Smooth muscle cell (in vitro differentiated cells): Measurements from ENCODE around the gene FCGR3A. TPM values are rescaled to one million over a fixed set of nuclear protein-coding genes. Genes with fewer than 3 reads are reported as not detected.
"Not testable (repeated sequence)": the region's sequence is repeated elsewhere in the genome, so short reads cannot be mapped to it uniquely, and the experiment has no call there.

Experiments
- DNase-seq: peaks from one replicate; lab custom pipeline; 2025; ENCODE audit not compliant: unreplicated experiment; lab: John Stamatoyannopoulos, UW
- H2AFZ ChIP-seq: fragments of 200-600 bp; sonication (generic); 2 replicates; pipeline ENCODE4 v1.6.0; 2016; ENCODE audit warnings: antibody characterized with exemption, low read depth, mild to moderate bottlenecking
- H3F3A ChIP-seq: fragments of 200-600 bp; sonication (generic); 2 replicates; pipeline ENCODE4 v1.6.0; 2017; ENCODE audit warnings: antibody characterized with exemption, low read depth
- H3K27ac ChIP-seq: fragments of 200-600 bp; sonication (generic); 2 replicates; pipeline ENCODE4 v1.5.1; 2016; ENCODE audit warnings: low read depth, mild to moderate bottlenecking
- H3K27me3 ChIP-seq: fragments of 200-600 bp; sonication (generic); 2 replicates; pipeline ENCODE4 v1.6.1; 2016; ENCODE audit warnings: low read depth, mild to moderate bottlenecking
- H3K36me3 ChIP-seq: fragments of 200-600 bp; sonication (generic); 2 replicates; pipeline ENCODE4 v1.5.1; 2016; ENCODE audit warnings: low read depth
- H3K4me1 ChIP-seq: fragments of 200-600 bp; sonication (generic); 2 replicates; pipeline ENCODE4 v1.5.1; 2016; ENCODE audit warnings: low read depth
- H3K4me2 ChIP-seq: fragments of 200-600 bp; sonication (generic); 2 replicates; pipeline ENCODE4 v1.6.0; 2016; ENCODE audit warnings: mild to moderate bottlenecking
- H3K4me3 ChIP-seq: fragments of 200-600 bp; sonication (generic); 2 replicates; pipeline ENCODE4 v1.5.1; 2016; ENCODE audit warnings: mild to moderate bottlenecking
- H3K79me2 ChIP-seq: fragments of 200-600 bp; sonication (generic); 2 replicates; pipeline ENCODE4 v1.6.0; 2016; ENCODE audit warnings: low read depth, mild to moderate bottlenecking
- H3K9ac ChIP-seq: fragments of 200-600 bp; sonication (generic); 2 replicates; pipeline ENCODE4 v1.6.0; 2016; ENCODE audit warnings: low read depth
- H3K9me3 ChIP-seq: fragments of 200-600 bp; sonication (generic); replicated peaks from 2 replicates; pipeline ENCODE4 v1.5.1; 2016; ENCODE audit warnings: low read depth
- H4K20me1 ChIP-seq: fragments of 200-600 bp; sonication (generic); 2 replicates; pipeline ENCODE4 v1.6.0; 2016; ENCODE audit warnings: low read depth
- WGBS: methylation state at CpG from one replicate; pipeline ENCODE4 v1.1.7; 2016; ENCODE audit warnings: low lambda C conversion rate; 5-methylcytosine and 5-hydroxymethylcytosine counted together
- polyA plus RNA-seq: library from polyadenylated mRNA; unstranded; fragments of >200 nt; fragmentation: Nextera tagmentation; extraction: Ambion mirVana; gene quantifications from 2 replicates; pipeline ENCODE4 v1.2.1, GENCODE V29; 2016
- total RNA-seq: library from RNA; depleted of rRNA; stranded (reverse); fragments of >200 nt; gene quantifications from 2 replicates; pipeline ENCODE4 v1.2.3, GENCODE V29; 2014

FCGR3A gene
- total and polyA plus RNA-seq, 2 experiments from 2014 or later, result 0.09 TPM; not detected in 1

DNA sequence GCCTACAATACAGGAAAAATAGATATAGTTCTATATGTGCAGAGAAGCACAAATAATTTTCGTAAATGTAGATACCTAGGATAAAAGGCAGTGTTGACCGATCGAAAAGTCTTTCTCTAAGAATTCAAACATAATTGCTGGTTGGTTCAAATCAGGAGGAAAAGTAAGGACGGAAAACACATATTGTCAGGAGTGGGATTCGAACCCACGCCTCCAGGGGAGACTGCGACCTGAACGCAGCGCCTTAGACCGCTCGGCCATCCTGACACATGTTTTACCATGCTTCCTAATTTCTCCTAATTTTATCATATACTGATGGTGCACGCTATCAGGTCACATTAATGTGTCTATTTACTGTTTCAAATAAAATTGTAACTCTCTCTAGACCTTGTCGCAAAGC lies 19.5 kb downstream of the FCGR3A start:
- not testable (repeated sequence) for H2AFZ ChIP-seq, H3K27ac ChIP-seq, DNase-seq, H3K79me2 ChIP-seq, H3K36me3 ChIP-seq, H3K9ac ChIP-seq, H3K9me3 ChIP-seq, H3K27me3 ChIP-seq, H4K20me1 ChIP-seq
- WGBS, result under 1% methylated on average over 13 of the region's 13 CpGs
- peak overlapping the region; percentile 92 for H3K4me2 ChIP-seq
- peak overlapping the region; percentile 78 for H3K4me3 ChIP-seq
- peaks cover 15% of the 10 kb centered on the region for H3K4me1 ChIP-seq
- peaks cover 11% of the 10 kb centered on the region for H3F3A ChIP-seq

DNA sequence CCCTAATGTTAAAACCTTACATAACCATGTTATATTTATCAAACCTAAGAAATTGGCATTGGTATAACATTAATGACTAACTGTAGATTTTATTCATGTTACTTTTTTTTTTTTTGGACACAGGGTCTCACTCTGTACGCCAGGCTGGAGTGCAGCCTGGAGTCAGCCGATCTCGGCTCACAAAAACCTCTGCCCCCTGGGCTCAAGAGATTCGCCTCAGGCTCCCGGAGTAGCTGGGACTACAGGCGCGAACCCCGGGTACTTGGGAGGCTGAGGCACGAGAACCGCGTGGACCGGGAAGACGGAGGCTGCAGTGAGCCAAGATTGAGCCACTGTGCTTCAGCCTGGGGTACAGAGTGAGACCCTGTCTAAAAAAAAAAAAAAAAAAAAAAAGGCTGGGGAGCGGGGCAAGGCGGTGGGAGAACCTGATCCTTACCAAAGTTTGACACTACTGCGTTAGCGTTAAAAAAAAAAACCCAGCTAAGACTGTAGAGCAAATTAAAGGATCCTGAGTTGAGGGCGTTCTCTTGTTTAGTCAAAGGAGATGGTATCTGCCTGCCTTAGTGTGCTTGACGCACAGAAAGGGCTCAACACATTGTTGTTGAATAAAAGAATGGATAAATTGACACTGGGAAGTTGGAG lies 20.0 kb downstream of the FCGR3A start:
- Histone ChIP-seq H3F3A (peaks cover 11% of the 10 kb centered on the region), H3K4me2 (peak overlapping the region; percentile 92), H3K4me1 (peaks cover 15% of the 10 kb centered on the region), H3K4me3 (peak overlapping the region; percentile 78)
- DNase-seq, H4K20me1 ChIP-seq, H2AFZ ChIP-seq, H3K79me2 ChIP-seq, H3K9me3 ChIP-seq, H3K36me3 ChIP-seq, H3K9ac ChIP-seq, H3K27me3 ChIP-seq, H3K27ac ChIP-seq: not testable (repeated sequence)
- WGBS, result 12% methylated on average over 19 of the region's 19 CpGs

DNA sequence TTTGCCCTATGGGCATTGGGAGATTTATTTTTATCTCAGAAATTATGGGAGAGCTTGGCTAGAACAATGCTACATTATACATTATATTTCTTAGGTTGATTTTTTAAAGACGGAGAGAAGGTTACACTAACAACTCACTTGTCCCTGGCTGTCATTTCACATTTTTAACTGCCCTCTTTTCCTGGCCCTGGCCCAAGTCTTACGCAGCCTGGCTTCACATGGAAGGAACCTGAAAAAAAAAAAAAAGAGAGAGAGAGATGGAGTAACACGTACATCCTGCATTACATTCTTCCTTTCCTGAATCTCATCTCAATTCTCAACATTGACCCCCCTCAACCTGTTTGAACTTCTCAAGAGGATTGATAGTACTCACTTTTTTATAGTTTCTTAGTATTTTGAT lies 21.1 kb downstream of the FCGR3A start:
- H3K9me3 ChIP-seq, H2AFZ ChIP-seq, H3K79me2 ChIP-seq, H3K27ac ChIP-seq, H3K4me3 ChIP-seq, H3K4me2 ChIP-seq, H3K27me3 ChIP-seq, H3K36me3 ChIP-seq, H3K9ac ChIP-seq, DNase-seq, H4K20me1 ChIP-seq: not testable (repeated sequence)
- Histone ChIP-seq H3F3A (peaks cover 11% of the 10 kb centered on the region), H3K4me1 (peaks cover 15% of the 10 kb centered on the region)
- WGBS, result 76% methylated on average over 3 of the region's 3 CpGs

DNA sequence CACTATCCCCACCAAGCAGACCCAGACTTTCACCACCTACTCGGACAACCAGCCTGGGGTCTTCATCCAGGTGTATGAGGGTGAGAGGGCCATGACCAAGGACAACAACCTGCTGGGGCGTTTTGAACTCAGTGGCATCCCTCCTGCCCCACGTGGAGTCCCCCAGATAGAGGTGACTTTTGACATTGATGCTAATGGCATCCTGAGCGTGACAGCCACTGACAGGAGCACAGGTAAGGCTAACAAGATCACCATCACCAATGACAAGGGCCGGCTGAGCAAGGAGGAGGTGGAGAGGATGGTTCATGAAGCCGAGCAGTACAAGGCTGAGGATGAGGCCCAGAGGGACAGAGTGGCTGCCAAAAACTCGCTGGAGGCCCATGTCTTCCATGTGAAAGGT lies 23.7 kb downstream of the FCGR3A start:
- not testable (repeated sequence) for H3K9ac ChIP-seq

DNA sequence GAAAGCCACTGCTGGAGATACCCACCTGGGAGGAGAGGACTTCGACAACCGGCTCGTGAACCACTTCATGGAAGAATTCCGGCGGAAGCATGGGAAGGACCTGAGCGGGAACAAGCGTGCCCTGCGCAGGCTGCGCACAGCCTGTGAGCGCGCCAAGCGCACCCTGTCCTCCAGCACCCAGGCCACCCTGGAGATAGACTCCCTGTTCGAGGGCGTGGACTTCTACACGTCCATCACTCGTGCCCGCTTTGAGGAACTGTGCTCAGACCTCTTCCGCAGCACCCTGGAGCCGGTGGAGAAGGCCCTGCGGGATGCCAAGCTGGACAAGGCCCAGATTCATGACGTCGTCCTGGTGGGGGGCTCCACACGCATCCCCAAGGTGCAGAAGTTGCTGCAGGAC lies 24.3 kb downstream of the FCGR3A start:
- 84% methylated on average over 11 of the region's 23 CpGs for WGBS
- H3K9me3 ChIP-seq, H3K79me2 ChIP-seq, H4K20me1 ChIP-seq, H3K27ac ChIP-seq, H3F3A ChIP-seq, H3K27me3 ChIP-seq, H3K4me1 ChIP-seq, H3K9ac ChIP-seq, DNase-seq, H3K36me3 ChIP-seq, H2AFZ ChIP-seq: not testable (repeated sequence)
- Histone ChIP-seq H3K4me2 (peak overlapping the region; percentile 63), H3K4me3 (peak overlapping the region; percentile 38)

More for the DNA sequence above, 23.7 kb downstream of the FCGR3A start:
- not testable (repeated sequence) for H3K4me3 ChIP-seq, H3K4me1 ChIP-seq, H3K4me2 ChIP-seq, H3K27me3 ChIP-seq, H3F3A ChIP-seq, H3K27ac ChIP-seq, H3K79me2 ChIP-seq, H2AFZ ChIP-seq, H3K9me3 ChIP-seq, DNase-seq, H4K20me1 ChIP-seq, H3K36me3 ChIP-seq
- WGBS, result 91% methylated on average over 7 of the region's 7 CpGs

DNA sequence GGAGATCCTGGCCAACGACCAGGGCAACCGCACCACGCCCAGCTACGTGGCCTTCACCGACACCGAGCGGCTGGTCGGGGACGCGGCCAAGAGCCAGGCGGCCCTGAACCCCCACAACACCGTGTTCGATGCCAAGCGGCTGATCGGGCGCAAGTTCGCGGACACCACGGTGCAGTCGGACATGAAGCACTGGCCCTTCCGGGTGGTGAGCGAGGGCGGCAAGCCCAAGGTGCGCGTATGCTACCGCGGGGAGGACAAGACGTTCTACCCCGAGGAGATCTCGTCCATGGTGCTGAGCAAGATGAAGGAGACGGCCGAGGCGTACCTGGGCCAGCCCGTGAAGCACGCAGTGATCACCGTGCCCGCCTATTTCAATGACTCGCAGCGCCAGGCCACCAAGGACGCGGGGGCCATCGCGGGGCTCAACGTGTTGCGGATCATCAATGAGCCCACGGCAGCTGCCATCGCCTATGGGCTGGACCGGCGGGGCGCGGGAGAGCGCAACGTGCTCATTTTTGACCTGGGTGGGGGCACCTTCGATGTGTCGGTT lies 24.8 kb downstream of the FCGR3A start:
- H3K9ac ChIP-seq, H3K79me2 ChIP-seq, H3K4me1 ChIP-seq, DNase-seq, H3K27me3 ChIP-seq, H3F3A ChIP-seq, H4K20me1 ChIP-seq, H3K27ac ChIP-seq, H2AFZ ChIP-seq, H3K9me3 ChIP-seq, H3K36me3 ChIP-seq: not testable (repeated sequence)
- peak overlapping the region; percentile 38 for H3K4me3 ChIP-seq
- peak overlapping the region; percentile 63 for H3K4me2 ChIP-seq
- WGBS, result 11% methylated on average over 37 of the region's 55 CpGs

DNA sequence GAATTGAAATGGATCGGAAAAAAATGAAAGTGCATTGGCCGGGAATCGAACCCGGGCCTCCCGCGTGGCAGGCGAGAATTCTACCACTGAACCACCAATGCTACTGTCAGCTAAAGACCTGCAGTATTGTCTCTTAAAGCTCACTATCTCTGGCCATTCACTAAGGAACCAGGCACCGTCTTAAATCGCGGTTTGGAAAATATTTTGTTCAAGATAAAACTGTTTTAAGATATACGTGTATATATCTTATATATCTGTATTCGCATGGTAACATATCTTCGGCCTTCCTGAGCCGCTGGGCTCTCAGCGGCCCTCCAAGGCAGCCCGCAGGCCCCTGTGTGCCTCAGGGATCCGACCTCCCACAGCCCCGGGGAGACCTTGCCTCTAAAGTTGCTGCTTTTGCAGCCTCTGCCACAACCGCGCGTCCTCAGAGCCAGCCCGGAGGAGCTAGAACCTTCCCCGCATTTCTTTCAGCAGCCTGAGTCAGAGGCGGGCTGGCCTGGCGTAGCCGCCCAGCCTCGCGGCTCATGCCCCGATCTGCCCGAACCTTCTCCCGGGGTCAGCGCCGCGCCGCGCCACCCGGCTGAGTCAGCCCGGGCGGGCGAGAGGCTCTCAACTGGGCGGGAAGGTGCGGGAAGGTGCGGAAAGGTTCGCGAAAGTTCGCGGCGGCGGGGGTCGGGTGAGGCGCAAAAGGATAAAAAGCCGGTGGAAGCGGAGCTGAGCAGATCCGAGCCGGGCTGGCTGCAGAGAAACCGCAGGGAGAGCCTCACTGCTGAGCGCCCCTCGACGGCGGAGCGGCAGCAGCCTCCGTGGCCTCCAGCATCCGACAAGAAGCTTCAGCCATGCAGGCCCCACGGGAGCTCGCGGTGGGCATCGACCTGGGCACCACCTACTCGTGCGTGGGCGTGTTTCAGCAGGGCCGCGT lies 25.5 kb downstream of the FCGR3A start, which contains the start of gene HSPA6:
HSPA6 (plus strand) TSS at position 724 of the 925 bp plus-strand sequence; CDS start at position 843, 119 bp downstream.
- not testable (repeated sequence) for H3K4me1 ChIP-seq, H3K27me3 ChIP-seq, H3K9me3 ChIP-seq, H3F3A ChIP-seq, H3K36me3 ChIP-seq, H3K79me2 ChIP-seq, H4K20me1 ChIP-seq
- Histone ChIP-seq H3K4me2 (peak within 1 kb of the TSS; percentile 83), H3K4me3 (peak within 1 kb of the TSS; percentile 67), H3K27ac (peak within 1 kb of the TSS; percentile 77), H3K9ac (peak within 1 kb of the TSS; percentile 55), H2AFZ (peak within 1 kb of the TSS; percentile 65)
- peak; percentile 53 for DNase-seq
- WGBS, result under 1% methylated on average over 58 of the region's 72 CpGs
